Sigmoid colon (tissue), 7 donors: ENCODE data around the gene SIX2. TPM values are rescaled to one million over a fixed set of nuclear protein-coding genes. Genes with fewer than 3 reads are reported as not detected.

ENCODE experiments used
- DNase-seq: peaks from one replicate; pipeline ENCODE4 v3.0.0-alpha.2; 2019
- H3K27ac ChIP-seq, 4 donors: fragments of 200-600 bp; sonication (generic); one replicate each; pipeline ENCODE4 v1.5.1; 2016 to 2019; ENCODE audit warnings: mild to moderate bottlenecking in 1 of 4
- H3K27me3 ChIP-seq, 3 donors: fragments of 200-600 bp; sonication (generic); one replicate each; pipeline ENCODE4 v1.5.1; 2019; ENCODE audit warnings: mild to moderate bottlenecking in 1 of 3
- H3K36me3 ChIP-seq, 4 donors: fragments of 200-600 bp; sonication (generic); one replicate each; pipeline ENCODE4 v1.5.1; 2016 to 2019
- H3K4me1 ChIP-seq, 4 donors: fragments of 200-600 bp; sonication (generic); one replicate each; pipeline ENCODE4 v1.5.1; 2017 to 2019
- H3K4me3 ChIP-seq, 4 donors: fragments of 200-600 bp; sonication (generic); one replicate each; pipeline ENCODE4 v1.5.1; 2017 to 2019; ENCODE audit warnings: mild to moderate bottlenecking in 2 of 4, moderate library complexity in 1 of 4
- H3K9me3 ChIP-seq, 4 donors: fragments of 200-600 bp in 3 of 4; sonication (generic) in 3 of 4; one replicate each; pipeline versions ENCODE4 v1.5.1 to v1.6.1; 2013 to 2019
- CTCF ChIP-seq, 4 experiments: fragments of 450-650 bp in 3 of 4; fragments of 200-600 bp in 1 of 4; IDR thresholded peaks; one replicate each; pipeline ENCODE4 v1.5.1; 2016 to 2019; ENCODE audit warnings: antibody characterized with exemption in 4 of 4, mild to moderate bottlenecking in 3 of 4, moderate library complexity in 2 of 4
- EP300 ChIP-seq, 4 donors: sonication (generic); formaldehyde crosslinking; IDR thresholded peaks; one replicate each; pipeline ENCODE4 v1.6.1; 2017; ENCODE audit warnings: antibody characterized with exemption in 4 of 4
- POLR2A ChIP-seq, 2 donors: fragments of 450-650 bp; IDR thresholded peaks; one replicate each; pipeline ENCODE4 v1.6.1; 2016; ENCODE audit warnings: antibody characterized with exemption in 2 of 2, mild to moderate bottlenecking in 2 of 2, moderate library complexity in 2 of 2
- POLR2AphosphoS5 ChIP-seq, 4 donors: sonication (generic); formaldehyde crosslinking; IDR thresholded peaks; one replicate each; pipeline ENCODE4 v1.6.1; 2017; ENCODE audit warnings: antibody characterized with exemption in 4 of 4
- WGBS, 2 donors: extraction: QIAGEN DNeasy Blood & Tissue Kit; methylation state at CpG; one replicate each; pipeline ENCODE4 v1.1.7; 2013; 5-methylcytosine and 5-hydroxymethylcytosine counted together
- intact Hi-C: fragments of 100-400 bp; cut with DNase I; formaldehyde crosslinking; loops from one replicate; pipeline ENCODE4 v1.15.1; 2023
- polyA plus RNA-seq, 3 donors: library from polyadenylated mRNA; stranded (reverse); fragments of 200-250 nt; gene quantifications; one replicate each; pipeline ENCODE4 v1.2.3, GENCODE V29; 2013
- total RNA-seq, 4 donors: library from RNA; depleted of rRNA; stranded (reverse); fragments of >200 nt; gene quantifications; one replicate each; pipeline ENCODE4 v1.1.0, GENCODE V29; 2016
- donor health status: healthy with polysubstance abuse.
- donor health status: Bipolar disorder and iron deficiency.
- donor health status: healthy.

SIX2 gene
- total and polyA plus RNA-seq, 7 donors, result 0.03 to 1.7 TPM; not detected in 5

GRCh38 chr2:45026924-45027450 is 17.7 kb upstream of the SIX2 start:
- no peak overlapping the region for H3K4me3 ChIP-seq
- H3K4me1 ChIP-seq, result no peaks in the 10 kb centered on the region
- intact Hi-C loops, result no loop called here
- TF ChIP-seq EP300 (IDR thresholded peaks at IDR 0.05), result no peak
- TF ChIP-seq CTCF (IDR thresholded peaks at IDR 0.05), result no peak
- no peak for TF ChIP-seq POLR2A (IDR thresholded peaks at IDR 0.05)
- no peak for TF ChIP-seq POLR2AphosphoS5 (IDR thresholded peaks at IDR 0.05)
- WGBS, 2 donors, result 89 to 90% methylated on average over 4 of the region's 4 CpGs
- no peak for DNase-seq
- no peaks in the 10 kb centered on the region for H3K9me3 ChIP-seq
- H3K36me3 ChIP-seq, result no peaks in the 10 kb centered on the region
- no peak overlapping the region for H3K27ac ChIP-seq
- H3K27me3 ChIP-seq, result peaks cover 0 to 11% (median 0%) of the 10 kb centered on the region in 3 donors

GRCh38 chr2:45024600-45025291 is 15.5 kb upstream of the SIX2 start:
- intact Hi-C loops, result no loop called here
- no peak for DNase-seq
- Histone ChIP-seq H3K4me3 (no peak overlapping the region), H3K27ac (no peak overlapping the region), H3K36me3 (no peaks in the 10 kb centered on the region), H3K27me3 (peaks cover 0 to 5% (median 0%) of the 10 kb centered on the region in 3 donors), H3K9me3 (no peaks in the 10 kb centered on the region), H3K4me1 (no peaks in the 10 kb centered on the region)
- 37 to 56% methylated on average over 7 of the region's 7 CpGs for WGBS, 2 donors
- no peak for TF ChIP-seq CTCF (IDR thresholded peaks at IDR 0.05)
- TF ChIP-seq POLR2A (IDR thresholded peaks at IDR 0.05), result no peak
- no peak for TF ChIP-seq POLR2AphosphoS5 (IDR thresholded peaks at IDR 0.05)
- TF ChIP-seq EP300 (IDR thresholded peaks at IDR 0.05), result no peak

- Histone ChIP-seq H3K27me3 (peaks cover 0 to 5% (median 0%) of the 10 kb centered on the region in 3 donors), H3K27ac (no peak overlapping the region), H3K4me1 (no peaks in the 10 kb centered on the region), H3K4me3 (no peak overlapping the region), H3K36me3 (no peaks in the 10 kb centered on the region), H3K9me3 (no peaks in the 10 kb centered on the region)
- DNase-seq, result no peak
- TF ChIP-seq POLR2A (IDR thresholded peaks at IDR 0.05), result no peak
- no peak for TF ChIP-seq EP300 (IDR thresholded peaks at IDR 0.05)
- no peak for TF ChIP-seq POLR2AphosphoS5 (IDR thresholded peaks at IDR 0.05)
- TF ChIP-seq CTCF (IDR thresholded peaks at IDR 0.05), result no peak
- WGBS, 2 donors, result 91 to 92% methylated on average over 5 of the region's 5 CpGs
- intact Hi-C loops, result no loop called here
Measured at GRCh38 chr2:45024097-45024496, 14.8 kb upstream of the SIX2 start.

- peaks cover 0 to 18% (median 7%) of the 10 kb centered on the region in 3 donors for H3K27me3 ChIP-seq
- no peak for DNase-seq
- no peak overlapping the region for H3K27ac ChIP-seq
- intact Hi-C loops, result no loop called here
- no peaks in the 10 kb centered on the region for H3K4me1 ChIP-seq
- WGBS, 2 donors, result 88% methylated on average over 3 of the region's 3 CpGs
- H3K9me3 ChIP-seq, result no peaks in the 10 kb centered on the region
- H3K36me3 ChIP-seq, result no peaks in the 10 kb centered on the region
- no peak overlapping the region for H3K4me3 ChIP-seq
- TF ChIP-seq POLR2AphosphoS5 (IDR thresholded peaks at IDR 0.05), result no peak
- TF ChIP-seq POLR2A (IDR thresholded peaks at IDR 0.05), result no peak
- no peak for TF ChIP-seq CTCF (IDR thresholded peaks at IDR 0.05)
- TF ChIP-seq EP300 (IDR thresholded peaks at IDR 0.05), result no peak
Measured at GRCh38 chr2:45020439-45020838, 11.2 kb upstream of the SIX2 start.
